Brain microvascular endothelial cell (primary cell): ENCODE data around the gene CFAP45.

ENCODE experiments used
- DNase-seq: peaks from one replicate; pipeline ENCODE4 v3.0.0-alpha.2; 2020
- H3K27ac ChIP-seq: fragments of 250-450 bp; sonication (Bioruptor Pico); 2 replicates; pipeline ENCODE4 v1.5.1; 2020; ENCODE audit warnings: mild to moderate bottlenecking, moderate library complexity
- H3K27me3 ChIP-seq: fragments of 250-450 bp; sonication (Bioruptor Pico); replicated peaks from 2 replicates; pipeline ENCODE4 v1.5.1; 2020; ENCODE audit warnings: mild to moderate bottlenecking
- H3K36me3 ChIP-seq: fragments of 250-450 bp; sonication (Bioruptor Pico); replicated peaks from 2 replicates; pipeline ENCODE4 v1.5.1; 2020; ENCODE audit warnings: mild to moderate bottlenecking
- H3K4me3 ChIP-seq: 2 replicates; pipeline ENCODE4 v1.5.1; 2011; ENCODE audit warnings: low read depth, mild to moderate bottlenecking, control low read depth, low read length, moderate library complexity
- CTCF ChIP-seq: IDR thresholded peaks from 2 replicates; pipeline ENCODE4 v1.5.1; 2011; ENCODE audit warnings: low read depth, mild to moderate bottlenecking, moderate library complexity, low read length, control low read depth, inconsistent platforms; ENCODE audit errors: missing control alignments
- in situ Hi-C: cut with HindIII; loops from 2 replicates; pipeline ENCODE4 v1.10.0; 2017; ENCODE audit warnings: low sequenced_read_pairs, low pct_ligation_motif_present

Gene CFAP45

GRCh38 chr1:159835862-159836525 lies 64.0 kb downstream of the CFAP45 start:
- no peaks in the 10 kb centered on the region for H3K36me3 ChIP-seq
- H3K27me3 ChIP-seq = no peaks in the 10 kb centered on the region
- TF ChIP-seq CTCF = peak; percentile 41
- H3K27ac ChIP-seq = no peak overlapping the region
- DNase-seq = no peak
- in situ Hi-C loops = no loop called here
- H3K4me3 ChIP-seq = no peak overlapping the region

- Histone ChIP-seq H3K27me3 (no peaks in the 10 kb centered on the region), H3K27ac (no peak overlapping the region), H3K36me3 (no peaks in the 10 kb centered on the region), H3K4me3 (no peak overlapping the region)
- no peak for DNase-seq
- no peak for TF ChIP-seq CTCF
- in situ Hi-C loops = no loop called here
These were observed 64.6 kb downstream of the CFAP45 start for GRCh38 chr1:159835356-159835755.

GRCh38 chr1:159832309-159832708 lies 67.7 kb downstream of the CFAP45 start:
- no peak for DNase-seq
- in situ Hi-C loops = no loop called here
- no peak for TF ChIP-seq CTCF

GRCh38 chr1:159831412-159832141 lies 68.4 kb downstream of the CFAP45 start:
- DNase-seq = no peak
- Histone ChIP-seq H3K27me3 (no peaks in the 10 kb centered on the region), H3K36me3 (no peaks in the 10 kb centered on the region), H3K27ac (no peak overlapping the region), H3K4me3 (no peak overlapping the region)
- no peak for TF ChIP-seq CTCF
- in situ Hi-C loops = no loop called here

More at GRCh38 chr1:159832309-159832708, 67.7 kb downstream of the CFAP45 start:
- Histone ChIP-seq H3K4me3 (no peak overlapping the region), H3K36me3 (no peaks in the 10 kb centered on the region), H3K27ac (no peak overlapping the region), H3K27me3 (no peaks in the 10 kb centered on the region)

GRCh38 chr1:159830722-159831121 lies 69.2 kb downstream of the CFAP45 start:
- H3K36me3 ChIP-seq = no peaks in the 10 kb centered on the region
- TF ChIP-seq CTCF = no peak
- in situ Hi-C loops = no loop called here
- no peaks in the 10 kb centered on the region for H3K27me3 ChIP-seq
- no peak for DNase-seq
- H3K4me3 ChIP-seq = no peak overlapping the region
- H3K27ac ChIP-seq = no peak overlapping the region
